Measurements from ENCODE around the gene KLHL28. TPM values are rescaled to one million over a fixed set of nuclear protein-coding genes. Genes with fewer than 3 reads are reported as not detected.

The KLHL28 gene
- total RNA-seq, 1 experiment from 2014 or later: 4.7 TPM

DNA sequence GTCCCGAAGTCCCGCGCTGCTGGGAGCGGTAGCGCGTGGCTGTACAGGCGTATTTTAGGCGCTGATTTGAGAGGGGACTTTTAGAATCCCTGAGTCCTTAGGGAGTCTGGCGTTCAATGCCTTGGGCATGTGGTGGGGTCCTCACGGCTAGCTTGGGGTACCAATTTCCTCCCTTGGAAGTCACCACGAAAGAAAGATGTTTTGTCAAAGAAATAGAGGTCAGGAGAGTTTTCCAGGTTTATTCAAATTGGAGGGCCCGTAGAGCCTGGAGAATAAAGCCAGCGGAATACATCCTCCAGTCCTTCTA is 63.9 kb downstream of the KLHL28 start:
- no peak for TF ChIP-seq CTCF (IDR thresholded peaks at IDR 0.05; ENCODE audit: insufficient read depth in 1 of 2, low read depth in 1 of 2, low read length in 1 of 2, severe bottlenecking in 1 of 2, unreplicated experiment in 1 of 2)
- Histone ChIP-seq H3K9me3 (no peaks in the 10 kb centered on the region), H3K4me3 (ENCODE audit: low read depth, low read length) (peak overlapping the region; percentile 66), H3K4me1 (0 out of 2 replicates have a peak, but pooled peaks cover 3% of the 10 kb centered on the region), H3K27me3 (replicated peaks; ENCODE audit: control insufficient read depth, insufficient read depth, low read length) (no peaks in the 10 kb centered on the region), H3K36me3 (ENCODE audit: control insufficient read depth, insufficient read depth, low read length) (no peaks in the 10 kb centered on the region)
- Mint-ChIP-seq H3K4me3 (ENCODE audit: unreplicated experiment) (peak overlapping the region; percentile 69), H3K27me3 (ENCODE audit: insufficient read depth, unreplicated experiment) (no peaks in the 10 kb centered on the region), H3K36me3 (ENCODE audit: insufficient read depth, unreplicated experiment) (peaks cover 5% of the 10 kb centered on the region), H3K27ac (ENCODE audit: unreplicated experiment) (peak overlapping the region; percentile 84), H3K9me3 (ENCODE audit: unreplicated experiment) (no peaks in the 10 kb centered on the region), H3K4me1 (ENCODE audit: low read depth, unreplicated experiment) (no peaks in the 10 kb centered on the region)
- ChIA-PET CTCF (no interaction called here), POLR2A (no interaction called here)
- BruUV-seq (replicated peaks): no TSS peak
- intact Hi-C loops (cut with micrococcal nuclease; ENCODE audit: unreplicated experiment): loop anchor here (5.0 kb wide), 1 partner anchor 355 kb away; the partner anchor contains the start of gene MIS18BP1
- DNase-seq: no peak

DNA sequence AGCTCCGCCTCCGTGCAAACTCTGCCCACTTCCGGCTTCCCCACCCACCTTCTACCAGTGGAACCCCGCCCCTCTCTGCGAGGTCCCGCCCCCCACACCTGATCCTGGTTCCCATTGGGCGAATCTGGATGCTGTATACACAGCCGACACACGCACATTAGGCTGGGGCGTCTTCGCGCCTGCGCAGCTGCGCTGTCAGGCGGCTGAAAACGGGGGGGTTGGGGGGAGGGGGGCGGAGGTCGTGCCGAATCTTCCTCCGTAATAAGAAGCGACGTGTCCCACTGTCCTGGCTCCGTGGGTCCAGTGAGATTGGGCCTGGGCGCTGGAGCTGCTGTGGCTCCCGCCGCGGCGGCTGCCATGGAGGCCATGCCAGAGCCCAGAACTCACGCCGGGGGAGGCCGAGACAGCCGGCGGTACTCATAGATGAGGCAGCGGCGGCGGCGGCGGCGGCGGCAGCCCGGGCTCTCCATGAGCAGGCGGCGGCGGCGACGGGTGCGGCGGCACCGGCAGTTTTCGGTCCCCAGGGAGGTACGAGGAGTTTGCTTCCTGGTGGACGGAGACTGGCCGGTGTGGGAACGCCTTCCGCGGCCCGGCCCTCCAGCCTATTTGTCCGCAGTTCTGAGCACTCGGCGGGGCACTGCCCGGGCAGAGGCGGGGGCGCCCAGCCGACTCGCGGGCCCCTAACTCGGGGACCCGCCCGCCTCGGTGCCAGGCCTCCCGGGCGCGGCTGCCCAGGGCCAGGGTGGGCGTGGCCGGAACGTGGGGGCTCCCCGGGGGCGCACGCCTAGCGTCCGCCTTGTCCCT is 64.5 kb downstream of the KLHL28 start:
- Mint-ChIP-seq H3K27ac (ENCODE audit: unreplicated experiment) (peak overlapping the region; percentile 84), H3K36me3 (ENCODE audit: insufficient read depth, unreplicated experiment) (peaks cover 5% of the 10 kb centered on the region), H3K9me3 (ENCODE audit: unreplicated experiment) (no peaks in the 10 kb centered on the region), H3K4me3 (ENCODE audit: unreplicated experiment) (peak overlapping the region; percentile 69), H3K27me3 (ENCODE audit: insufficient read depth, unreplicated experiment) (no peaks in the 10 kb centered on the region), H3K4me1 (ENCODE audit: low read depth, unreplicated experiment) (no peaks in the 10 kb centered on the region)
- Histone ChIP-seq H3K9me3 (no peaks in the 10 kb centered on the region), H3K4me1 (0 out of 2 replicates have a peak, but pooled peaks cover 3% of the 10 kb centered on the region), H3K27me3 (replicated peaks; ENCODE audit: control insufficient read depth, insufficient read depth, low read length) (no peaks in the 10 kb centered on the region), H3K4me3 (ENCODE audit: low read depth, low read length) (peak overlapping the region; percentile 66), H3K36me3 (ENCODE audit: control insufficient read depth, insufficient read depth, low read length) (no peaks in the 10 kb centered on the region)
- CTCF ChIA-PET: no interaction called here
- intact Hi-C loops (cut with micrococcal nuclease; ENCODE audit: unreplicated experiment): loop anchor here (5.0 kb wide), 1 partner anchor 355 kb away; the partner anchor contains the start of gene MIS18BP1
- POLR2A ChIA-PET: interaction anchor here (0.6 kb wide), 1 partner anchor 322 kb away, joined by 3 read pairs; no protein-coding TSS in a partner anchor
- no TSS peak for BruUV-seq (replicated peaks)
- DNase-seq: peak; percentile 83 to 95
- TF ChIP-seq CTCF (IDR thresholded peaks at IDR 0.05; ENCODE audit: insufficient read depth in 1 of 2, low read depth in 1 of 2, low read length in 1 of 2, severe bottlenecking in 1 of 2, unreplicated experiment in 1 of 2): no peak

DNA sequence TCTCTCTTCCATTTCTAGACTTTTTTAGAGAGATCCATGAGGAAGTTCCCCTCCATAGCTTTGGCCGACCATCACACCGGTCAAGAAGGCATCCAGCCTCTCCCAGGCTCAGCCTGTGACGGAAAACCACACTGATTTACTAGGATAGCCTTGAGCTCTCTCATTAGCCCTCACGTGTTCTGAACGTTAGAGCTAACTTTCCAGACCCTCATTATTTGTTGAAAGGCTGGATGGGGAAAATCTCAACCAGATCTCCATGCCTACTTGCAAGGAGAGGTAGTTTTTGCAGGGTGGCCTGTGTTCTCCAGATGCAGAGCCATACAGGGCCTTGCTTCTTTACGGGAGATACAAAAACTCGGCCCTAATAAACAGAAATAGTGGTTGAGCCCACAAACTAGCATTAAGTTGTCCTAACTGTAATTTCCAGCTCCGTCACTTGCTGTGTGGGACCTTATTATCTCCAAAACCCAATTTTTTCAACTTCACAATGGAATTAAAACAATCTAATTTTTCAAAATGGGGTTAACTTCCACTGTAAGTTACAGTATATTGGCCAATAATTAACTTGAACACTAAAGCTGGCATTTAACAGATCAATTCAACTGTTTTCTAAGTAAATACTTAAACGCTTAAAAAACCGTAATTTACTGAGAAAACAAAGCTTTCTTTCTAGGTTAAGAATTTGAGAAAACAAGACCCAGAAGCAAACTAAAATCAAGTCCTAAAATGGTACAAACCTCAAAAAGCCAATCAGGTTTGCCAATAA is 65.3 kb downstream of the KLHL28 start:
- no peaks in the 10 kb centered on the region for H3K9me3 ChIP-seq
- ChIA-PET CTCF (no interaction called here), POLR2A (interaction anchor here (0.6 kb wide), 1 partner anchor 323 kb away, joined by 3 read pairs; no protein-coding TSS in a partner anchor)
- H3K27me3 Mint-ChIP-seq (ENCODE audit: insufficient read depth, unreplicated experiment): no peaks in the 10 kb centered on the region
- H3K27me3 ChIP-seq (replicated peaks; ENCODE audit: control insufficient read depth, insufficient read depth, low read length): no peaks in the 10 kb centered on the region
- no peaks in the 10 kb centered on the region for H3K4me1 Mint-ChIP-seq (ENCODE audit: low read depth, unreplicated experiment)
- BruUV-seq (replicated peaks): TSS peak; percentile 75
- no peak for TF ChIP-seq CTCF (IDR thresholded peaks at IDR 0.05; ENCODE audit: insufficient read depth in 1 of 2, low read depth in 1 of 2, low read length in 1 of 2, severe bottlenecking in 1 of 2, unreplicated experiment in 1 of 2)
- intact Hi-C loops (cut with micrococcal nuclease; ENCODE audit: unreplicated experiment): loop anchor here (5.0 kb wide), 1 partner anchor 356 kb away; the partner anchor contains the start of gene MIS18BP1
- 0 out of 2 replicates have a peak, but pooled peaks cover 3% of the 10 kb centered on the region for H3K4me1 ChIP-seq
- H3K36me3 Mint-ChIP-seq (ENCODE audit: insufficient read depth, unreplicated experiment): peaks cover 5% of the 10 kb centered on the region
- no peaks in the 10 kb centered on the region for H3K36me3 ChIP-seq (ENCODE audit: control insufficient read depth, insufficient read depth, low read length)
- H3K4me3 Mint-ChIP-seq (ENCODE audit: unreplicated experiment): peak overlapping the region; percentile 69
- H3K9me3 Mint-ChIP-seq (ENCODE audit: unreplicated experiment): no peaks in the 10 kb centered on the region
- H3K4me3 ChIP-seq (ENCODE audit: low read depth, low read length): peak overlapping the region; percentile 12; the same call in 1 of the 2 replicates
- no peak for DNase-seq
- no peak overlapping the region for H3K27ac Mint-ChIP-seq (ENCODE audit: unreplicated experiment)

Data from Caco-2 (cell line).